GM12875 (cell line): Measurements from ENCODE around the gene AQR.

Source experiments
- H3K4me3 ChIP-seq: one replicate; pipeline ENCODE4 v1.5.1; 2011; ENCODE audit warnings: low read depth, low read length, control low read depth
- TF ChIP-seq, protein P1 (sequence below): IDR thresholded peaks from 2 replicates; pipeline ENCODE4 v1.5.1; 2011; ENCODE audit warnings: low read depth, mild to moderate bottlenecking, control low read depth, inconsistent platforms, low read length, moderate library complexity, borderline replicate concordance; ENCODE audit not compliant: insufficient read depth

The AQR gene

DNA sequence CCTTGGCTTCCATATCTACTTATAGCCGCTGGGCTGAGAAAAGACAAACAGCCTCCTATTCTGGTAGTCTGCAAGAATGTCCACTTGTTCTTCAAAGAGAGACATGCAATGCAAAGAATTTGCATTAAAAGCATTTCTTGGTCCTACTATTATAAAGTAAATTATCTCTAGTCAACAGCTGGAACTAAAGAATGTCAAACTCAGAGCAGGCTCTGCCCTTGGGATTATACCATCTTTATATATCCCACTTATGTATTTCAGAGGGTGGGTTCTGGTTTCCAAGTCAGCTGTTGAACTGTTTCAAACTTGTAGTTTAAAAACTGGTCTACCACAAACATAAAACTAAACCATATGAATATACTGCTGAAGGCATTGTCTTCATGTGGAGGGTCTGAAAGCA, 167.2 kb downstream of the AQR start:
- TF ChIP-seq, protein P1, sequence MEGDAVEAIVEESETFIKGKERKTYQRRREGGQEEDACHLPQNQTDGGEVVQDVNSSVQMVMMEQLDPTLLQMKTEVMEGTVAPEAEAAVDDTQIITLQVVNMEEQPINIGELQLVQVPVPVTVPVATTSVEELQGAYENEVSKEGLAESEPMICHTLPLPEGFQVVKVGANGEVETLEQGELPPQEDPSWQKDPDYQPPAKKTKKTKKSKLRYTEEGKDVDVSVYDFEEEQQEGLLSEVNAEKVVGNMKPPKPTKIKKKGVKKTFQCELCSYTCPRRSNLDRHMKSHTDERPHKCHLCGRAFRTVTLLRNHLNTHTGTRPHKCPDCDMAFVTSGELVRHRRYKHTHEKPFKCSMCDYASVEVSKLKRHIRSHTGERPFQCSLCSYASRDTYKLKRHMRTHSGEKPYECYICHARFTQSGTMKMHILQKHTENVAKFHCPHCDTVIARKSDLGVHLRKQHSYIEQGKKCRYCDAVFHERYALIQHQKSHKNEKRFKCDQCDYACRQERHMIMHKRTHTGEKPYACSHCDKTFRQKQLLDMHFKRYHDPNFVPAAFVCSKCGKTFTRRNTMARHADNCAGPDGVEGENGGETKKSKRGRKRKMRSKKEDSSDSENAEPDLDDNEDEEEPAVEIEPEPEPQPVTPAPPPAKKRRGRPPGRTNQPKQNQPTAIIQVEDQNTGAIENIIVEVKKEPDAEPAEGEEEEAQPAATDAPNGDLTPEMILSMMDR, result no peak
- H3K4me3 ChIP-seq, result no peak overlapping the region
